ENCODE data around the gene ANKS1B.

GRCh38 chr12:98945864-98946263 is 1038.9 kb downstream of the ANKS1B start:
- no peak for TF ChIP-seq CTCF (IDR thresholded peaks at IDR 0.05)
- TF ChIP-seq POLR2A (IDR thresholded peaks at IDR 0.05), result no peak
- no peak for TF ChIP-seq EP300 (IDR thresholded peaks at IDR 0.05)
